Skin of body (tissue), 2 donors: ENCODE measurements around the gene RASSF7. TPM values are rescaled to one million over a fixed set of nuclear protein-coding genes. Genes with fewer than 3 reads are reported as not detected.

Experiments
- DNase-seq: peaks from one replicate; lab custom pipeline; 2025; lab: John Stamatoyannopoulos, UW
- total RNA-seq: library from RNA; depleted of rRNA; stranded (reverse); fragments of >200 nt; gene quantifications from one replicate; pipeline ENCODE4 v1.2.3, GENCODE V29; 2014

RASSF7 gene
- total RNA-seq, 1 donor from 2014 or later: 7.7 TPM

- DNase-seq: no peak
Measured at GRCh38 chr11:581752-582151, 21.0 kb downstream of the RASSF7 start.

- no peak for DNase-seq
Measured at GRCh38 chr11:584287-584686, 23.5 kb downstream of the RASSF7 start.

GRCh38 chr11:586376-587316 lies 25.9 kb downstream of the RASSF7 start:
- no peak for DNase-seq

DNA sequence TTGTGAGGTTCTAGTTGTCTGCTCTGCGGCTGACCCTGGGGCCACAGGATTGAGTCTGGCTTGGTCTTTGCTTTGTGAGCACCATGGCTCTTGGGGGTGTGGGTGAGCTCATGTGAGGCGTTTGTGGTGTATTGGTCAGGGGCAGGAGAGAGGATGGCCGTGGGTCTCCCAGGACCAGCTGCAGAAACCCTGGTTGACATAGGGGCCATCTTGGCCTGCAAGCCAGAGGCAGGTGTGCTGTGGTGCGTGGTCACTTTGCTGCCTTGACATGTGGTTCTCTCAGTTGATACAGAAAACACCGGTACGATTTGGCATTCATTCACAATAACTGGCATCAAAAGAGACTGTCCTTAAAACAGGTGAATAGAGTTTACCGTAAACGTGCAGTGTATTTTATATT lies 26.8 kb downstream of the RASSF7 start:
- DNase-seq: no peak

DNA sequence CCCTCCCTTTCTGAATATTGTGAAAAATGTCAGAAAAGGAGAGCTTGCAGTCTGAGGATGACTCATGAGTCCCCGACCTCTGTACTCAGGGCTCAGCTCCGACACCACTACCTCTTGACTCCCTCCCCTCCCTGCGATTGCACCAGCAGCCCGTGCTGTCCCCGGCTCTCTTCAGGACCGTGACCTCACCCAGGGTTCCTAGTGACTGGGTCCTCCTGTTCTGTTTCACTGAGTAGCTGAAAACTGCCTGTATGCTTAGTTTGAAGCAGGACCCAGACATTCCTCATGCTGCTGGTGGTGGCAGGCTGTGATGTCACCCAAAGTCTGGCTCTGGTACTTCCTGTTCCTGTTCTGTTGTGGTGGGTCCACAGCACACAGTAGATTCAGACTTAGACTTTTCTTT lies 27.2 kb downstream of the RASSF7 start:
- no peak for DNase-seq

- DNase-seq: no peak
Measured at GRCh38 chr11:589798-590197, 29.0 kb downstream of the RASSF7 start.

GRCh38 chr11:590997-591396 lies 30.2 kb downstream of the RASSF7 start:
- no peak for DNase-seq

GRCh38 chr11:592501-592900 lies 31.7 kb downstream of the RASSF7 start:
- no peak for DNase-seq

- DNase-seq: no peak
Measured at GRCh38 chr11:592918-593317, 32.1 kb downstream of the RASSF7 start.

GRCh38 chr11:593347-593746 lies 32.6 kb downstream of the RASSF7 start:
- no peak for DNase-seq

DNA sequence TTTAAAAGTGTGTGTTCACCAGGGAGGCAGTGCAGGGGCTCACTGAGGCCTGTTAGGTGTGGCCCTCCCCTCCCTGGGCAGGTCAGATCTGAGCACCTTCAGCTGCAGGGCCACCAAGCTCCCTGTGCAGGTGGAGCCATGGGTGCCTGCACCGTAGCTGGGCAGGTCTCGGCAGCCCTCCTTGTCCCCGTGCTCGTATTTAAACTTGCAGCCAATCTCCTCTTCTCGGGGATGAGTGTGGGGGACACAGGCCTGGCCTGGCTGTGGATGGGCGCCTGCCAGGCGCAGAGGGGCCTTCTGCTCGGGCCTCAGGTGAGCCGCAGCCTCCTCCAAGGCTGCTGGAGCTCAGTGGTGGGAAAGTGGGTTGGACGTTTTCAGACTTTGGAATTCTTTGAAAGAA lies 34.6 kb downstream of the RASSF7 start:
- no peak for DNase-seq

GRCh38 chr11:596374-596773 lies 35.6 kb downstream of the RASSF7 start:
- no peak for DNase-seq

DNA sequence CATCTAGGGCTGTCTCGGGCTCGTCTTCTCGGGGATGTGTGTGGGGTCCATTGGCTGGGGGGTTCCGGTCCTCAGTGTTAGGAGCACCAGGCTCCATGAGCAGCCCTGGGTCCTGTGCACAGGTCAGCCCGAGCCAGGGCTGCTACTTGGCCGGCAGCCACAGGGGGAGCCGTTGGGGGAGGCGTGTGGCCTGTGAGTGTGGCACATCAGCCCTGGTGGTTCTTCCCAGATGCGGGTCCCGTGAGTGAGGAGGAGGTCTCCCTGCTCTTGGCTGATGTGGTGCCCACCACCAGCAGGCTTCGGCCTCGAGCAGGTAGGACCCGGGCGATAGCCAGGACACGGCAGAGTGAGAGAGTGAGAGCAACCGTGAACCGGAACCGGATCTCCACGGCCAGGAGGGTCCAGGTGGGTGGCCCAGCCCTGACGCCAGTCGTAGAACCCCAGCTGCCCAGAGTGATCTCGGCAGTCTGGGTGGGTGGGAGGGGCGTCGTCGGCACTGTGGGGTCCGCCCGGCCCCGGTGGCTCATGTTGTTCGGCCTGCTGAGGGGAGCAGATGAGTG lies 36.5 kb downstream of the RASSF7 start:
- DNase-seq: no peak

GRCh38 chr11:598005-598680 lies 37.4 kb downstream of the RASSF7 start:
- DNase-seq: no peak

- no peak for DNase-seq
Measured at GRCh38 chr11:601573-602245, 40.9 kb downstream of the RASSF7 start.

- no peak for DNase-seq
Measured at GRCh38 chr11:603154-603553, 42.4 kb downstream of the RASSF7 start.

DNA sequence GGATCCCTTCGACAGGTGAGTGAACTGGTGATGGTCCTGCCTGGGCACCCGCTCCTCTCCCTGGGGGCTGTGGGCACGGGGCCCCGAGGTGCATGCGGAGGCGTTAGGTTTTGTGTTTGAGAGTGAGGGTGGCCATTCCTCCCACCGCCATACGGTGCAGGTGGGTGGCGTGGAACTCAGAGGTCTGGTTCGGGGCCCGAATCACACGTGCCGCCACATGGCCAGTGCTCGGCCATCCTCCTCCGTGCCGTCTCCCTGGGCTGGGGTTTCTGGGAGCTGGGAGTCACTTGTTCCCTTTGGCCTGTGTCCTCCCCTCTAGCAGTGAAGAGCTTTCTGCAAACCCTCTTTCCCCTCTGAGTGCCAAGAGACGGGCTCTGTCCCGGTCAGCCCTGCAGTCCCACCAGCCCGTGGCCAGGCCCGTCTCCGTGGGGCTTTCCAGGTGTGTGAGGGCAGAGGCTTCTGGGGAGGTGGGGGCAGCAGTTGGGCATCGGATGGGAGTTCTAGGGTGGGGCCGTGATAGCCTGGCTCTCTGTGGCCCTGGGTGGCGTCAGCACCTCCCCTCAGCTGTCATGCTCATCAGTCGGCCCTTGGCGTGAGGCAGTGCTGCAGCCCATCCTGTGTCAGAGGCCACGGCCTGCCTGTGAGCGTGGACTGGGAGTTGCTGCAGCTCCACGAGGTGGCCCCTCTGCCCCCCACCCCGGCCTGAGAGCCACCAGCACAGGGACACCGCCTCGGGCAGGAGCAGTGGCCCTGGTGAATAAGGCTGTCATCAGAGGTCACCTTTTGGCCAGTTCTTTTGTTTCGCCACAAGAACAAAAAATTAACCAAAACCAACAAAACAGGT lies 44.7 kb downstream of the RASSF7 start:
- no peak for DNase-seq

GRCh38 chr11:606245-606644 lies 45.5 kb downstream of the RASSF7 start:
- no peak for DNase-seq

GRCh38 chr11:607020-607780 lies 46.4 kb downstream of the RASSF7 start:
- DNase-seq: no peak

GRCh38 chr11:607971-608659 lies 47.3 kb downstream of the RASSF7 start:
- DNase-seq: no peak
